GM18519 (cell line): ENCODE results near the gene APOL1.

Source experiments
- ATAC-seq: cut with Tn5 transposase; IDR thresholded peaks from one replicate; pipeline ENCODE4 v1.9.1; 2021; ENCODE audit warnings: mild to moderate bottlenecking, moderate library complexity; ENCODE audit not compliant: unreplicated experiment, low FRiP score

Gene APOL1

DNA sequence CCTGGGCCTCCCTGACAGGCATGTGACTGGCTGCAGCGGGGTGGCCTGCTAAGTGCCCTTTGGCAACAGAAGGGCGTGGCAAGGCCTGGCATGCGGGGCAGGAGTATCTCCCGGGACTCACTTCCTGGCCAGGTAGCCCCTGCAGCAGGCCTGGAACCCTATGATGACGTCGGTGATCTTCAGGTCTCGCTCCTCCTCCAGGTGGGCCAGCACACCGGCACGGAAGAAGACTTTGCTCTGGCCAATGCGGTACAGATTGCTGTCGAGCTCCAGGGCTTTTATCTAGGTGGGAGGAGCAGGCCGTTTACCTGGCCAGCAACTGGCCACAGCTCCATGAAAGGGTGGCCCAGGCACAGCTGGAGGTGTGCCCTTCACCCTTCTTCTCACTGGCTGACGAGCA, 50.9 kb downstream of the APOL1 start:
- no peak for ATAC-seq

DNA sequence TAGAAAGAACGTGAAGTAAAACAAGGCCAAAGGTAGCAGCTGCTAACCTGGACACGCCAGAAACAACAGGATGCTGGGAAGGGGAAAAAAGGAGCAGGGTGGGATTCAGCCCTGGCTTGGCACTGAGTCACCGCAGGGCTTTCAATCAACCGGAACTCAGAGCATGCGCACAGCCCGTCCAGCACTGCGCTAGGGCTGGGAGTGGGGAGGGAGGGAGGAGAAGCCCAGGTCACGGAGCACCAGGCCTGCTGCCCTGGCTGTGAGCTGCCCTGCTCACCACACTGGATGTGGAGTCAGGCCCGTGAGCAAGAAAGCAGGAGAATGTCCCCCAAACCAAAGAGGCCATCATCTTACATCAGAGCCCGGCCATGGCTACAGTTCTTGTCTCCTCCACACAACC, 51.5 kb downstream of the APOL1 start:
- no peak for ATAC-seq

DNA sequence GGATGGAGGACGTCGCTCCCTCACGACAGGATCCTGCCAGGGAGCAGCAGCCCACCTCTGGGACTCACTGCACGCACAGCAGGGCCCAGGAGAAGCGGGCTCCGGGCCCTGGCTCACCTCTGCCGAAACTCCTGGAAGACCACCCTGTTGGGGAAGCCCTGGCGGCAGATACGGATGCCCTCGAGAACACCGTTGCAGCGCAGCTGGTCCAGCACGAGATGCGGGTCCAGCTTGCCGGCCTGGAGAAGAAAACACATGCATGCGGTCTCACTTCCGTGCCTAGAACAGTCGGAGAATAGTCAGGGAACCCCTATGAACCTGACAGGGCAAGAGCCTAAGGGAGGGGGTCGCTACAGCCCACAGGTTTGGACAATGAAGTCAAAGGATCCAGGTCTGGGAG, 52.9 kb downstream of the APOL1 start:
- ATAC-seq: no peak

DNA sequence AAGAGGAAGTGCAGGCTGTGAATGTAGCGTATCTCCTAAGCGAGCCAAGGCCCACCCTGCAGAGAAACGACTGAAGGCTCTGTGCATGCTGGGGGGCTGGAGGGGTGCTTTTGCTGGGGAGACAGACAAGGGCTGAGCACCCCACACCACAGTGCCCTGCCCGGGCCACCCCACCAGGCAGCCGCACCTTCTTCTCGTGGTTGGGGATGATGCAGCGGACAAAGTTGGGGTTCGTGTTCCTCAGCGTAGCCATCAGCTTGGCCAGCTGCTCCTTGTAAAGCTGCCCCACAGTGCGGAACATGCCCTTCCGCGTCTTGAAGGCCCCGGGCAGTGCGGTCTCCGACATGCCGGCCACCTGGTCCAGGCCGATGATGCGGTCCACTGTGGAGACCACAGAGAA, 53.3 kb downstream of the APOL1 start:
- ATAC-seq: no peak

DNA sequence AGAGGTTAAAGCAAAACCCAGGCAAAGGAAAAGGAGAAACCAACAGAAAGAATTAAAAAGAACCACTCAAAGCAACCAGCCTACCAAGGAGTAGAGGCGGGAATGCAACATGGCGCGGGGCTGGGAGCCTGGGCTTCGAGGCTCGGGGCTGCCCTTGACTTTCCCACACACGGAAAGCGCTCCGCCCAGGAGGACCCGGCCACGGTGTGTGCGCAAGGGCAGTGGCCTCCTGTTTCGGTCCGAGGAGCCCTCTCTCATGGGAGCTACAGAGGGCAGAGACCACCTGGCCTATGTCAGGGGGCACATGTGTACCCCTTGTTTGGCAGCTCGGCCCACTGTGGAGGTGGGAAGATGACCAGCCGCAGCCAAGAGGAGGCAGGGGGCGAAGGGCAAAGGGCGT, 55.9 kb downstream of the APOL1 start:
- no peak for ATAC-seq

DNA sequence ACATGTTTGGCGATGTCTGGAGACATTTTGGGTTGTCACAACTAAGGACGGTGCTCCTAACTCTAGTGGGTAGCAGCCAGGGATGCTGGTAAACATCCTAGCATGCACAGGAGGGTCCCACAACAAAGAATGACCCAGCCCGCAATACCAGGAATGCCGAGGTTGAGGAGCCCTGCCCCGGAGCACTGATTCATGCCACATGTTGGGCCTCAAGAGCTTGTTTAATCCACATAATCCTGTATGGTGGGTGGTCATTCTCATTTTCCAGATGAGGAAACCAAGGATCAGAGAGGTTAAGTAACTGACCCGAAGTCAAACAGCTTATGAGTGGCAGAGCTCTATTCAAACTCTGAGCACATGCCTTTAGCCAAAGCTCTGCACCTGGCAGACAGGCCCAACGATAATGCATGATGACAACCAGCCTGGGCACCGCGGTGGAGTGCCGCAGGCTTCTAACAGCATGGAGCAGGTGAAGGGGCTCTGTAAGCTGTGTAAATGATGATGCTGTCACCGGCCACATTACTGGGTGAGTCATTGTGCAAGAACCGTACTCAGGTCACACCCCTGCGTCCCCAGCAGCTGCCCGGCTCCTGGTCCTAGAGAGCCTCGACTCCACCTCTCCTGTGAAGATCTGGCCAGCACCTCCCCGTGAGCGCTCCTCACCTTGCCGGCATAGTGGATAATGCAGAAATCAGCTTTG, 58.6 kb downstream of the APOL1 start:
- ATAC-seq: no peak

DNA sequence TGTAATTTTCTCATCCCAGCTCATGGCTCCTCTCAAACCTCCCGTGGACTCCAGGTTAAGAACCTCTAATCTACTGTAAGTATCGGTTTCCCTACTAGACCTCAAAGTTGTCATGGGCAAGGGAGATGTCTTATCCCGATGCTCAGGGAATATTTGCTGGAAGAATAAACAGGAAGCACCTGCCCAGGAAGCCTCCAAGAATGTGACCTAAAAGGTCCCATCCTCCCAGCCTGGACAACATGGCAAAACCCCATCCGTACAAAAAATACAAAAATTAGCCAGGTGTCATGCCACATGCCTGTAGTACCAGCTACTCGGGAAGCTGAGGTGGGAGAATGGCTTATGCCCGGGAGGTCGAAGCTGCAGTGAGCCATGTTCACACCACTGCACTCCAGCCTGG, 62.4 kb downstream of the APOL1 start:
- no peak for ATAC-seq

DNA sequence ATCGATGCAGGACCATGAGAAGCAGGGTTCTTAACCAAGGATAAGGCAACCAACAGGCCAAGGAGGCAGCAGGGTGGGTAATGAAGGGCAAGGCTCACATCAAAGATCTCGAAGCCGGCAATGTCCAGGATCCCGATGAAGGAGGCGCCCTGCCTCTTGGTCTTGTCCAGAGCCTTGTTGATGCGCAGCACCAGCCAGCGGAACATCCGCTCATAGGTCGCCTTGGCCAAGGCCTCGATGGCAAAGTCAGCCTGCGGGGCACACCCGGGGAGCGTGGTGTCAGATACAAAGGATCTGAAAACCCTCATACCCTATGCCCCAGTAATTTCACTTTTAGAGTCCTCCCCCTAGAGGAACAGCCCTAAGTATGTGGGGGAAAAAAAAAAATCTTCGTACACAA, 63.5 kb downstream of the APOL1 start:
- ATAC-seq: no peak
